Trophoblast cell (in vitro differentiated cells and primary cell): ENCODE measurements around the gene CTDSP2.
A peak's percentile ranks its signal among the peaks of the same experiment; 100 is the strongest.

Experiments
- DNase-seq, 2 donors: peaks; one replicate each; pipeline ENCODE4 v3.0.0-alpha.2; 2016
- H2AFZ ChIP-seq: 2 replicates; pipeline ENCODE4 v1.6.1; 2013; ENCODE audit warnings: low read length, moderate library complexity, mild to moderate bottlenecking; ENCODE audit not compliant: insufficient read depth, poor library complexity
- H2AK5ac ChIP-seq: 2 replicates; pipeline ENCODE4 v1.6.1; 2013; ENCODE audit warnings: mild to moderate bottlenecking, low read length
- H2BK120ac ChIP-seq: 2 replicates; pipeline ENCODE4 v1.6.1; 2013; ENCODE audit warnings: low read length, mild to moderate bottlenecking, moderate library complexity; ENCODE audit not compliant: insufficient read depth, poor library complexity
- H2BK12ac ChIP-seq: 2 replicates; pipeline ENCODE4 v1.6.1; 2013; ENCODE audit warnings: mild to moderate bottlenecking, low read length, moderate library complexity
- H2BK5ac ChIP-seq: 2 replicates; pipeline ENCODE4 v1.6.1; 2013; ENCODE audit warnings: low read length, low read depth, moderate library complexity, mild to moderate bottlenecking; ENCODE audit not compliant: poor library complexity
- H3K14ac ChIP-seq: 2 replicates; pipeline ENCODE4 v1.6.1; 2013; ENCODE audit warnings: mild to moderate bottlenecking, low read length
- H3K18ac ChIP-seq: 2 replicates; pipeline ENCODE4 v1.6.1; 2013; ENCODE audit warnings: mild to moderate bottlenecking, low read length
- H3K23ac ChIP-seq: 2 replicates; pipeline ENCODE4 v1.6.1; 2013; ENCODE audit warnings: low read length
- H3K27ac ChIP-seq: 2 replicates; pipeline ENCODE4 v1.5.1; 2013; ENCODE audit warnings: low read depth, mild to moderate bottlenecking, inconsistent platforms, low read length, moderate library complexity
- H3K27me3 ChIP-seq: 2 replicates; pipeline ENCODE4 v1.6.1; 2013; ENCODE audit warnings: inconsistent platforms, mild to moderate bottlenecking, low read length, moderate library complexity; ENCODE audit not compliant: insufficient read depth
- H3K36me3 ChIP-seq, 2 experiments: 1 replicate in 1 of 2; 2 replicates in 1 of 2; pipeline ENCODE4 v1.6.1; 2013; ENCODE audit warnings: low read length in 2 of 2, mild to moderate bottlenecking in 2 of 2, moderate library complexity in 1 of 2; ENCODE audit not compliant: insufficient read depth in 2 of 2, control insufficient read depth in 1 of 2
- H3K4ac ChIP-seq: 2 replicates; pipeline ENCODE4 v1.6.1; 2013; ENCODE audit warnings: low read depth, mild to moderate bottlenecking, low read length, moderate library complexity
- H3K4me1 ChIP-seq, 2 experiments: 1 replicate in 1 of 2; 2 replicates in 1 of 2; pipeline ENCODE4 v1.6.1; 2013; ENCODE audit warnings: low read length in 2 of 2, mild to moderate bottlenecking in 2 of 2, moderate library complexity in 1 of 2; ENCODE audit not compliant: insufficient read depth in 2 of 2, control insufficient read depth in 1 of 2
- H3K4me2 ChIP-seq: 2 replicates; pipeline ENCODE4 v1.6.1; 2013; ENCODE audit warnings: inconsistent platforms, mild to moderate bottlenecking, low read length, moderate library complexity
- H3K4me3 ChIP-seq: 2 replicates; pipeline ENCODE4 v1.5.1; 2013; ENCODE audit warnings: mild to moderate bottlenecking, low read depth, low read length, inconsistent platforms
- H3K79me1 ChIP-seq: one replicate; pipeline ENCODE4 v1.6.1; 2013; ENCODE audit warnings: low read length
- H3K79me2 ChIP-seq: 2 replicates; pipeline ENCODE4 v1.6.1; 2013; ENCODE audit warnings: low read length, mild to moderate bottlenecking; ENCODE audit not compliant: control insufficient read depth, insufficient read depth, poor library complexity
- H3K9ac ChIP-seq: 2 replicates; pipeline ENCODE4 v1.6.1; 2013; ENCODE audit warnings: mild to moderate bottlenecking, low read length
- H3K9me3 ChIP-seq: 2 replicates; pipeline ENCODE4 v1.6.1; 2013; ENCODE audit warnings: low read depth, mild to moderate bottlenecking, control low read depth, inconsistent platforms, low read length; ENCODE audit not compliant: insufficient read depth
- H4K12ac ChIP-seq: 2 replicates; pipeline ENCODE4 v1.6.1; 2013; ENCODE audit warnings: low read depth, mild to moderate bottlenecking, low read length, moderate library complexity
- H4K8ac ChIP-seq: 2 replicates; pipeline ENCODE4 v1.6.1; 2013; ENCODE audit warnings: low read depth, mild to moderate bottlenecking, low read length, moderate library complexity
- H4K91ac ChIP-seq: one replicate; pipeline ENCODE4 v1.6.1; 2013; ENCODE audit warnings: low read depth, mild to moderate bottlenecking, low read length, moderate library complexity
- WGBS: extraction: QIAGEN DNeasy Blood & Tissue Kit; methylation state at CpG from one replicate; pipeline ENCODE4 v1.1.7; 2013; ENCODE audit warnings: missing lambda C conversion rate; ENCODE audit not compliant: insufficient read length, insufficient coverage; ENCODE audit errors: extremely low coverage; 5-methylcytosine and 5-hydroxymethylcytosine counted together

Gene CTDSP2

DNA sequence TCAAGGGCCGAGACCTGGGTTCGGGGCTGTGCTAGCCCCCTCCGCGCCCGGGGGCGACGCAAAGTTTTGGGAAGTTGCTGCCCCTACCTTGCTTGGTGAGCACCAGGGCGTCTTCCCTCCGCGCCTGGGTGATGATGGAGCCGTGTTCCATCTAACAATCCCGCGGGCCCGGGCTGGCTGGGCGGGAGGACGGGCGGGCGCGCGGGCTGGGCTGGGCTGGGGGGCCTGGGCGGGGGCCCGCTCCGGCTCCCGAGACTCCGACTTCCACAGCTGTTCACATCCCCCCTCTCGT is 298 bp downstream of the CTDSP2 start:
- Histone ChIP-seq H3K27ac (peak overlapping the region; percentile 96), H3K36me3 (no peaks in the 10 kb centered on the region), H3K23ac (no peak overlapping the region), H3K79me2 (peaks cover 14% of the 10 kb centered on the region), H3K18ac (peak overlapping the region; percentile 91), H3K27me3 (no peaks in the 10 kb centered on the region), H2AFZ (peak overlapping the region; percentile 98), H3K9me3 (peaks cover 2% of the 10 kb centered on the region), H3K4ac (peak overlapping the region; percentile 93), H2BK12ac (peak overlapping the region; percentile 51), H2AK5ac (peak overlapping the region; percentile 71), H3K4me3 (peak overlapping the region; percentile 90), H3K14ac (peak overlapping the region; percentile 85), H2BK120ac (peak overlapping the region; percentile 88), H2BK5ac (peak overlapping the region; percentile 75), H4K91ac (peak overlapping the region; percentile 86), H3K4me2 (peak overlapping the region; percentile 86), H3K79me1 (peaks cover 15% of the 10 kb centered on the region), H4K12ac (peak overlapping the region; percentile 79), H3K4me1 (peaks cover 9 to 10% of the 10 kb centered on the region in 2 experiments), H3K9ac (peak overlapping the region; percentile 78), H4K8ac (peak overlapping the region; percentile 31)
- WGBS = no CpG with 5 or more reads among the region's 26 CpGs
- no peak for DNase-seq

DNA sequence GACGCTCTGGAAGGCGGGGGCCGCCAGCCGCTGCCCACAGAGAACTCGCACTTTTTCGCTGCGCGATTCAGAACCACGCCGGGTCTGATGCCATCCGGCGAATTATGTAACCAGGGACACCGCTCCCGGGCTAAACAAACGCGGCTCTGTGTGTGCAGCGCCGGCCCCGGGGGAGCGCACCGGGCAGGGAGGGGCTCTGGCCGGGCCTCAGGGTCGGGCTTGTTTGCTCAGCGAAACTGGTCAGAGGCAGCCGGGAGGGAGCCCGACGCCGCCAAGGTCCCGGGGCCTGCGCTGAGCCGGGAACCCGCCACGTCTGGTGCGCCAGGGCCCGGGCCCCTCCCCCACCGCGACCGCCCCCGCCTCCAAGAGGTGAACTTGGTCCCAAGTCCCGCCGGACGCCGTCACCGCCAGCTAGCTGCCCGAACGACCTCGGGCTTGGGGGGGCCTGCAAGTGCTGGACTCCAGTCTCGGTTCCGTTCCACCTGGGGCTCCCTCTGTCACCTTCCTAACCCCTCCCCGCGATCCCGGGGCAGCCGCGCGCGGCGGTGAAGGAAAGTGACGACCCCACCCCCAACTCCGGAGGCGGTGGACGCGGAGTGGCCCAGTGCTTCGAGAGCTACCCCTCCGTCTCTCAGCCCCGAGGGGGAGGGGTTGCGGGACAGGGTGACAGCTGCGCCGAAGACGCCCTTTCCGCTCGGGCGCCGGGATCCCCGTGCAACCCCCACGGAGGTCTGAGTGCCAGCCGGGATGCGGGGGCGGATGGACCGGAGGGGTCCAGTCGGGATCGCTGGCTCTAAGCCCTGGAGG is 848 bp downstream of the CTDSP2 start:
- DNase-seq = peak; percentile 32 to 56
- Histone ChIP-seq H3K27me3 (no peaks in the 10 kb centered on the region), H2BK12ac (peak overlapping the region; percentile 51), H2AK5ac (peak overlapping the region; percentile 71), H2BK120ac (peak overlapping the region; percentile 88), H3K79me2 (peaks cover 14% of the 10 kb centered on the region), H3K4me3 (peak overlapping the region; percentile 90), H3K36me3 (no peaks in the 10 kb centered on the region), H3K9me3 (no peaks in the 10 kb centered on the region), H3K9ac (peak overlapping the region; percentile 78), H4K91ac (peak overlapping the region; percentile 86), H3K14ac (peak overlapping the region; percentile 85), H3K4me2 (peak overlapping the region; percentile 86), H3K23ac (no peak overlapping the region), H4K12ac (peak overlapping the region; percentile 79), H3K27ac (peak overlapping the region; percentile 96), H4K8ac (peak overlapping the region; percentile 31), H2BK5ac (peak overlapping the region; percentile 75), H3K79me1 (peaks cover 15% of the 10 kb centered on the region), H3K4ac (peak overlapping the region; percentile 93), H3K18ac (peak overlapping the region; percentile 91), H3K4me1 (peaks cover 9 to 10% of the 10 kb centered on the region in 2 experiments), H2AFZ (peak overlapping the region; percentile 62)
- WGBS = no CpG with 5 or more reads among the region's 81 CpGs

DNA sequence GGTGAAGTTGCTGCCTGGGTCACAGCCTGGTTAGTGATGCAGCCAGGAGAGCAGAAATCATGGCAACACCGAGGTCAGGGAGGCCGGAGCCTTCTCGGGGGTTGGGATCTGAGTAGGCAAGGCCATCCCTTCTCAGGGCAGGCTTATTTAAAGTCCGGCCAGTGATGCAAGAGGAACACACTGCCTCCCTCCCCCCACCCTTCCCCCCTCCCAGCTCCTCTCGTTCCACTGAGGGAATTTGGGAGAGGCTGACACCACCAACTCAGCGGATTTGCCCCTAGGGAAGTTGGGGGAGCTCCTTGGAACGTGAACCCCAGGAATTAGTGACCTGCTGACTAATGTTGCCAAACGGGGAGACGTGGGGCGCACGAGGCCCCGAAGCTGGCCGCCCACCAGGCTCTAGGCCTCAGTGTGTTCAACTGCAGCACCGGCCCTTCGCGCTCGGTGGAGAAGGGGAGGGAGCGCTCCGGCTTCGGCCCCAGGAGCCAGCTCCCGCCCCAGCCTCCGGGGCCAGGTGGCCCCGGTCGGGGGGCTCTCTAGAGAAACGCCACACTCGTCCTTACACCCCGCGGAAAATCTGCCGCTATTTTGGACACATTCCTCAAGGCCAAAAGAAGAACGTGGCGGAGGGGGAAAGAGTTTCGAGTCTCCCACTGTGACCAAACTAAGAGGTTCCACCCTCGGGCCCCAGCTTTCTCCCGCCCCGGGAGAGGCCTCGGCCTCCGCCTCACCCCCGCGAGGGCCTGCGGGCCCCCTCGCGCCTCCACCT is 1.6 kb downstream of the CTDSP2 start:
- Histone ChIP-seq H4K91ac (peak overlapping the region; percentile 18), H2AFZ (no peak overlapping the region), H3K9ac (peak overlapping the region; percentile 77), H3K79me1 (peaks cover 15% of the 10 kb centered on the region), H2BK120ac (no peak overlapping the region), H3K18ac (peak overlapping the region; percentile 58), H3K4ac (peak overlapping the region; percentile 28), H2BK5ac (no peak overlapping the region), H3K4me3 (peak overlapping the region; percentile 90), H3K4me2 (peak overlapping the region; percentile 86), H3K27ac (no peak overlapping the region), H2BK12ac (no peak overlapping the region), H4K8ac (no peak overlapping the region), H3K23ac (no peak overlapping the region), H3K36me3 (no peaks in the 10 kb centered on the region), H4K12ac (no peak overlapping the region), H3K79me2 (peaks cover 17% of the 10 kb centered on the region), H3K9me3 (no peaks in the 10 kb centered on the region), H3K4me1 (peaks cover 10 to 12% of the 10 kb centered on the region in 2 experiments), H2AK5ac (no peak overlapping the region), H3K14ac (peak overlapping the region; percentile 44), H3K27me3 (no peaks in the 10 kb centered on the region)
- WGBS = no CpG with 5 or more reads among the region's 42 CpGs
- DNase-seq = peak; percentile 46 to 57

DNA sequence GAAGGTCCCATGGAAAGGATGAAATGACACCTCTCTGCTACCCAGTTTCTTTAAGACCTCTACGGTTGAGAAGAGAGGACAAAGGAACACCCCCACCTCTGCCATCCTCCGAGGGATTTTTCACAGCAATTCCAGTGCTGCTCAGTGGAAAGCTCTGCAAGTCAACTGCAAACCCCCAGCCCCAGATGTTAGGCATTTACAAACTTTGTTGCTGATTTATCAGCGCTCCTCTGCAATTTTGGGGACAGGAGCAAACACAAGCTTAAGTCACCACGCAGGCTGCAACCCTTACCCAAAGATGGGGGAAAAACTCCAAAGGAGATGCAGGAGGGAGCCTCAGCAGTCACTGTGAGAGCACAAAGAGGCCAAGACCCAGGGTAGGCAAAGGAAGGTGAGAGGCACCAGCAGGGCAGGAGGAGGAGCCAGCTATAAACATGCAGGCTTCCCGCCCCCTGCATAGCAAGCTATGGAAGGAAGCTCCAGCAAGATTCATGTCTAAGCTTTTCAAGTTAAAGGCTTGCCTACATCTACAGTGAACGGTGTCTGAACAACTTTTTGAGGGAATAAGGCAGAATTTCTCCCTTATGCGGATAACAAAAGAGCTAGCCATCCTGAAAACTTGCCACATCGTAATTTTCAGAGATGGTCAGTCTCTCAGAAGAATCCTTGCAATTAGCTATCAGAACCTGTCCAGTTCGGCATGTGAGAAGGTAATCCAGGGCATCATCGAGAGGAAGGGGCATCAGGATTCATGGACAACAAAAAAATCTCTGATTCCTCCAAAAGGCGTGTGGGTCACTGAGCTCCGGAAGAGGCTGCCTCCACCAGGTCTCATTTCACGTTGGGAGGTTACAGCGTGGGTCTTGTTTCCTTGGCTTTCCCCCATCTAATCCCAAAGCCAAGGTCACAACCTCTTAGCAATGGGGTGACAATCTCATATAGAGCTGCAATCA is 3.9 kb downstream of the CTDSP2 start:
- Histone ChIP-seq H2AFZ (no peak overlapping the region), H3K79me1 (peaks cover 15% of the 10 kb centered on the region), H4K12ac (no peak overlapping the region), H3K27me3 (no peaks in the 10 kb centered on the region), H3K4me1 (peaks cover 15 to 21% of the 10 kb centered on the region in 2 experiments), H2BK5ac (no peak overlapping the region), H3K23ac (no peak overlapping the region), H3K18ac (no peak overlapping the region), H2BK12ac (no peak overlapping the region), H2BK120ac (no peak overlapping the region), H3K27ac (no peak overlapping the region), H3K14ac (no peak overlapping the region), H2AK5ac (no peak overlapping the region), H4K91ac (no peak overlapping the region), H3K4ac (peak overlapping the region; percentile 28), H3K9me3 (no peaks in the 10 kb centered on the region), H4K8ac (no peak overlapping the region), H3K4me3 (no peak overlapping the region), H3K36me3 (peaks cover 0 to 2% of the 10 kb centered on the region in 2 experiments), H3K4me2 (no peak overlapping the region), H3K79me2 (peaks cover 18% of the 10 kb centered on the region), H3K9ac (no peak overlapping the region)
- no CpG with 5 or more reads among the region's 14 CpGs for whole genome bisulfite sequencing
- peak in 1 of 2 donors; percentile 50 for DNase-seq
